GM12878 (cell line): Measurements from ENCODE around the gene CPLX4. TPM values are rescaled to one million over a fixed set of nuclear protein-coding genes. Genes with fewer than 3 reads are reported as not detected.
"Not testable (repeated sequence)": the region's sequence is repeated elsewhere in the genome, so short reads cannot be mapped to it uniquely, and the experiment has no call there.

ENCODE experiments used
- ATAC-seq: fragments of 200-7000 bp; cut with Tn5 transposase; 3 replicates; pipeline ENCODE4 v1.9.1; 2020; ENCODE audit warnings: mild to moderate bottlenecking, moderate library complexity
- BruUV-seq: library from RNA; stranded (reverse); fragments of 400-500 nt; replicated peaks from 2 replicates; lab custom pipeline; 2021; lab: Mats Ljungman, UMichigan
- CTCF ChIA-PET: fragments of 300-600 bp; sonication (Branson Sonifier 250); formaldehyde crosslinking; extraction: SDS; loops from one replicate; lab custom pipeline; 2021; ENCODE audit warnings: inconsistent platforms; lab: Yijun Ruan, JAX
- POLR2A ChIA-PET: fragments of 350-600 bp; formaldehyde crosslinking; extraction: SDS; loops from one replicate; lab custom pipeline; 2021; ENCODE audit warnings: inconsistent platforms; lab: Charles Lee
- RAD21 ChIA-PET: fragments of 300-600 bp; sonication (Branson Sonifier 250); formaldehyde crosslinking; loops from one replicate; lab custom pipeline; 2023; ENCODE audit warnings: antibody characterized with exemption; ENCODE audit not compliant: unreplicated experiment; lab: Charles Lee
- SMC1A ChIA-PET: fragments of 300-600 bp; sonication (Branson Sonifier 250); formaldehyde crosslinking; loops from one replicate; lab custom pipeline; 2023; ENCODE audit not compliant: unreplicated experiment, uncharacterized antibody; lab: Charles Lee
- DNase-seq: peaks from one replicate; pipeline ENCODE4 v3.0.0-alpha.2; 2011; ENCODE audit warnings: low read depth, low spot score
- FAIRE-seq: peaks from 3 replicates; lab custom pipeline; 2011; peaks lifted over from hg19 to GRCh38; lab: Jason Lieb, UNC
- H2AFZ ChIP-seq: 2 replicates; pipeline ENCODE4 v1.6.0; 2011; ENCODE audit warnings: low read depth, low read length, control low read depth; ENCODE audit not compliant: control insufficient read depth
- H3K27ac ChIP-seq: 2 replicates; pipeline ENCODE4 v1.5.1; 2011; ENCODE audit warnings: control low read depth; ENCODE audit not compliant: control insufficient read depth, insufficient read depth
- H3K27me3 ChIP-seq, 2 experiments: replicated peaks in 1 of 2; 2 replicates each; pipeline versions ENCODE4 v1.6.0 to v1.6.1; 2011; ENCODE audit warnings: low read length in 1 of 2; ENCODE audit not compliant: control insufficient read depth in 2 of 2, insufficient read depth in 2 of 2
- H3K36me3 ChIP-seq, 2 experiments: 2 replicates each; pipeline ENCODE4 v1.5.1; 2011; ENCODE audit warnings: low read length in 1 of 2; ENCODE audit not compliant: control insufficient read depth in 2 of 2, insufficient read depth in 2 of 2
- H3K4me1 ChIP-seq: 2 replicates; pipeline ENCODE4 v1.6.1; 2011; ENCODE audit warnings: mild to moderate bottlenecking, low read length, moderate library complexity, mixed read lengths; ENCODE audit not compliant: control insufficient read depth, insufficient read depth
- H3K4me2 ChIP-seq: 2 replicates; pipeline ENCODE4 v1.6.0; 2011; ENCODE audit warnings: control low read depth; ENCODE audit not compliant: control insufficient read depth, insufficient read depth
- H3K4me3 ChIP-seq: fragments of 200-600 bp; sonication (generic); 2 replicates; pipeline ENCODE4 v1.5.1; 2016
- H3K79me2 ChIP-seq: 2 replicates; pipeline ENCODE4 v1.6.0; 2011; ENCODE audit warnings: low read length; ENCODE audit not compliant: control insufficient read depth, insufficient read depth
- H3K9ac ChIP-seq: 2 replicates; pipeline ENCODE4 v1.8.0; 2011; ENCODE audit warnings: low read length, control low read depth, mixed read lengths; ENCODE audit not compliant: control insufficient read depth, insufficient read depth
- H3K9me3 ChIP-seq: replicated peaks from 3 replicates; pipeline ENCODE4 v1.5.1; 2011; ENCODE audit warnings: mild to moderate bottlenecking, low read length; ENCODE audit not compliant: control insufficient read depth, insufficient read depth
- H4K20me1 ChIP-seq: 2 replicates; pipeline ENCODE4 v1.6.0; 2011; ENCODE audit not compliant: control insufficient read depth, insufficient read depth
- WGBS: methylation state at CpG from one replicate; pipeline ENCODE4 v1.1.6; 2016; ENCODE audit warnings: low lambda C conversion rate; ENCODE audit not compliant: insufficient replicate concordance, insufficient coverage; ENCODE audit errors: missing lambda C conversion rate; 5-methylcytosine and 5-hydroxymethylcytosine counted together
- in situ Hi-C: fragments of 300-500 bp; cut with MboI; formaldehyde crosslinking; loops from 9 replicates; pipeline ENCODE4 v1.14.3; 2018; ENCODE audit warnings: mixed read lengths
- intact Hi-C: fragments of 100-400 bp; cut with micrococcal nuclease; formaldehyde crosslinking; loops from one replicate; pipeline ENCODE4 v1.14.2; 2022; ENCODE audit not compliant: unreplicated experiment
- polyA plus RNA-seq, 11 experiments: library from polyadenylated mRNA; depleted of rRNA in 4 of 11; unstranded in 6 of 11; stranded (reverse) in 5 of 11; fragments of >200 nt; fragmentation: Nextera tagmentation in 4 of 11; fragmentation: Illumina TruSeq in 1 of 11; extraction: Ambion mirVana in 4 of 11; extraction: Trizol in 1 of 11; gene quantifications; 1 replicate in 1 of 11; 2 replicates in 10 of 11; pipeline versions ENCODE4 v1.2.1 to v1.2.3, GENCODE V29; 2011 to 2016; ENCODE audit warnings: inconsistent platforms in 2 of 11, missing spikeins in 2 of 11, low read depth in 1 of 11
- total RNA-seq, 4 experiments: library from RNA; depleted of rRNA in 3 of 4; stranded (reverse); fragments of >200 nt in 3 of 4; fragmentation: Illumina TruSeq in 1 of 4; extraction: Trizol in 1 of 4; gene quantifications; 2 replicates each; pipeline versions ENCODE4 v1.2.1 to v1.2.3, GENCODE V29; 2013 to 2021

Gene CPLX4
- total and polyA plus RNA-seq, 10 of the 15 experiments (the other 5 are each of a cell fraction or from before 2014, with no cell fraction given): not detected

DNA sequence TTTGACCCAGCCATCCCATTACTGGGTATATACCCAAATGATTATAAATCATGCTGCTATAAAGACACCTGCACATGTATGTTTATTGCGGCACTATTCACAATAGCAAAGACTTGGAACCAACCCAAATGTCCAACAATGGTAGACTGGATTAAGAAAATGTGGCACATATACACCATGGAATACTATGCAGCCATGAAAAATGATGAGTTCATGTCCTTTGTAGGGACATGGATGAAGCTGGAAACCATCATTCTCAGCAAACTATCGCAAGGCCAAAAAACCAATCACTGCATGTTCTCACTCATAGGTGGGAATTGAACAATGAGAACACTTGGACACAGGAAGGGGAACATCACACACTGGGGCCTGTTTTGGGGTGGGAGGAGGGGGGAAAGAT, 56.2 kb downstream of the CPLX4 start:
- H3K9me3 ChIP-seq, H3K4me2 ChIP-seq, intact Hi-C loops, H3K4me3 ChIP-seq, POLR2A ChIA-PET, ATAC-seq, H3K27ac ChIP-seq, RAD21 ChIA-PET, H3K9ac ChIP-seq, H3K4me1 ChIP-seq, H3K36me3 ChIP-seq, H4K20me1 ChIP-seq, H3K79me2 ChIP-seq, BruUV-seq, in situ Hi-C loops, FAIRE-seq, SMC1A ChIA-PET, H2AFZ ChIP-seq, DNase-seq: not testable (repeated sequence)
- H3K27me3 ChIP-seq: peaks cover 5 to 16% of the 10 kb centered on the region in 2 experiments
- 42% methylated on average over 2 of the region's 2 CpGs for WGBS
- CTCF ChIA-PET: interaction anchor here (1.2 kb wide), 1 partner anchor 47 kb away, joined by 3 read pairs; no protein-coding TSS in a partner anchor

DNA sequence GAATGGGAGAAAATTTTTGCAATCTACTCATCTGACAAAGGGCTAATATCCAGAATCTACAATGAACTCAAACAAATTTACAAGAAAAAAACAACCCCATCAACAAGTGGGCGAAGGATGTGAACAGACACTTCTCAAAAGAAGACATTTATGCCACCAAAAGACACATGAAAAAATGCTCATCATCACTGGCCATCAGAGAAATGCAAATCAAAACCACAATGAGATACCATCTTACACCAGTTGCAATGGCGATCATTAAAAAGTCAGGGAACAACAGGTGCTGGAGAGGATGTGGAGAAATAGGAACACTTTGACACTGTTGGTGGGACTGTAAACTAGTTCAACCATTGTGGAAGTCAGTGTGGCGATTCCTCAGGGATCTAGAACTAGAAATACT, 56.6 kb downstream of the CPLX4 start:
- H3K9ac ChIP-seq, H2AFZ ChIP-seq, H3K9me3 ChIP-seq, H4K20me1 ChIP-seq, DNase-seq, intact Hi-C loops, H3K36me3 ChIP-seq, H3K27ac ChIP-seq, SMC1A ChIA-PET, H3K4me3 ChIP-seq, RAD21 ChIA-PET, H3K79me2 ChIP-seq, FAIRE-seq, ATAC-seq, BruUV-seq, POLR2A ChIA-PET, H3K4me2 ChIP-seq, in situ Hi-C loops, H3K4me1 ChIP-seq: not testable (repeated sequence)
- H3K27me3 ChIP-seq: peaks cover 5 to 12% of the 10 kb centered on the region in 2 experiments; a peak in 3 of 4 replicates
- 43% methylated on average over 3 of the region's 3 CpGs for WGBS
- CTCF ChIA-PET: interaction anchor here (1.2 kb wide), 1 partner anchor 47 kb away, joined by 3 read pairs; no protein-coding TSS in a partner anchor

DNA sequence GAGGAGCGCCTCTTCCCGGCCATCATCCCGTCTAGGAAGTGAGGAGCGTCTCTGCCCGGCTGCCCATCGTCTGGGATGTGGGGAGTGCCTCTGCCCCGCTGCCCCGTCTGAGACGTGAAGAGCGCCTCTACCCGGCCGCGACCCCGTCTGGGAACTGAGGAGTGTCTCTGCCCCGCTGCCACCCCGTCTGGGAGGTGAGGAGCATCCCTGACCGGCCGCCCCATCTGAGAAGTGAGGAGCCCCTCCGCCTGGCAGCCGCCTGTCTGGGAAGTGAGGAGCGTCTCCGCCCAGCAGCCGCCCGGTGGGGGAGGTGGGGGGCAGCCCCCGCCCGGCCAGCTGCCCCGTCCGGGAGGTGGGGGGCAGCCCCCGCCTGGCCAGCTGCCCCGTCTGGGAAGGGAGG, 63.0 kb downstream of the CPLX4 start:
- H3K27ac ChIP-seq, ATAC-seq, H4K20me1 ChIP-seq, FAIRE-seq, BruUV-seq, H2AFZ ChIP-seq, POLR2A ChIA-PET, intact Hi-C loops, H3K9ac ChIP-seq, RAD21 ChIA-PET, CTCF ChIA-PET, H3K9me3 ChIP-seq, H3K27me3 ChIP-seq, H3K79me2 ChIP-seq, H3K4me1 ChIP-seq, H3K4me2 ChIP-seq, H3K4me3 ChIP-seq, in situ Hi-C loops, DNase-seq, H3K36me3 ChIP-seq, SMC1A ChIA-PET: not testable (repeated sequence)
- WGBS: 77% methylated on average over 20 of the region's 30 CpGs
